Activated naive CD8-positive, alpha-beta T cell (primary cell): ENCODE results near the gene DERL3.

ENCODE experiments used
- H3K27ac Mint-ChIP-seq: one replicate; pipeline ENCODE4 v1.8.0; 2021; ENCODE audit warnings: mixed read lengths
- H3K27me3 Mint-ChIP-seq: one replicate; pipeline ENCODE4 v1.8.0; 2021; ENCODE audit warnings: mixed read lengths
- H3K36me3 Mint-ChIP-seq: one replicate; pipeline ENCODE4 v1.8.0; 2021; ENCODE audit warnings: mixed read lengths
- H3K4me1 Mint-ChIP-seq: one replicate; pipeline ENCODE4 v1.8.0; 2021; ENCODE audit warnings: low read depth, mixed read lengths
- H3K4me3 Mint-ChIP-seq: one replicate; pipeline ENCODE4 v1.8.0; 2021; ENCODE audit warnings: mild to moderate bottlenecking, mixed read lengths
- H3K9me3 Mint-ChIP-seq: one replicate; pipeline ENCODE4 v1.8.0; 2021; ENCODE audit warnings: low read depth, mixed read lengths

The DERL3 gene

DNA sequence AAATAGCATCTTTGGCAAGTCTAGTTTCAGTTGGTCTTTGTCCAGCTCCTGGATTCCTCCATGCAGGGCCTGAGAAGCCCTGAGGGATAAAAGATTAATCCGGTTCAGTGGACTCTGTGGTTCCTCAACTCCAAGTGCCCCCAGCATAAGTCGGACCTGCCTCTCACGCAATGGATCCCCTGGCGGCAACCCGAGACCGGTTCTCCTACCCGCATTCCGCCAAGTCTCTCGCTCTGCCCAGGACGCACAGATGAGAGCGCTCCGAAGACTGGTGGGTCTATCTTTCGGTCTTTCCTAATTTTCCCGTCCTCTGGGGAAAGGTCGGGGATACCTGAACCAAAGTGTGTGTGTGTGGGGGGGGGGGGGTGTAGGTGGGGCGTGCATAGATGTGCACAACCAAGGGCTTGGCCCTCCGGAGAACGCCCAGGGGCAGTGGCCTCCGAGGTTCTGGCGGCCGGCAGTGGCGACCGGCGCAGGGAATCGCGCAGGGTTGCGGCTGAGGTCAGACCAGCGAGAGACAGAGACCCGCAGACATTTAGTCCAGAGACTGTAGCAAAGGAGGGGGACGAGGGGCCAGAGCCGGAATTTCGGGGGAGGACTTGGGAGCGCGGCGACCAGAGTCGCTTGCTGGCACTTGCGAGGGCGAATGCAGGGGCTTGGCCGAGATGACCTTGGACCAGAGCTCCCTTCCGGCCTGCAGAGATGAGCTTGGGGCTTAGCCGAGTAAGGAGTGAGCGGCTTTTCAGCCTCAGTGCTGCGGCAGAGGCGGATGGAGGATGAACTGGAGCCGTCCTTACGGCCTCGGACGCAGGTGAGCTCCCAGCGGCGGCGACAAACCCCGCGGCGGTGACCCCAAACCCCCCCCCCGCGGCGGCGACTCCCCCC, 18.2 kb upstream of the DERL3 start:
- peaks cover 14% of the 10 kb centered on the region for H3K4me1 Mint-ChIP-seq
- no peaks in the 10 kb centered on the region for H3K36me3 Mint-ChIP-seq
- H3K4me3 Mint-ChIP-seq = peak overlapping the region; percentile 92
- H3K27ac Mint-ChIP-seq = no peak overlapping the region
- no peaks in the 10 kb centered on the region for H3K9me3 Mint-ChIP-seq
- H3K27me3 Mint-ChIP-seq = no peaks in the 10 kb centered on the region

DNA sequence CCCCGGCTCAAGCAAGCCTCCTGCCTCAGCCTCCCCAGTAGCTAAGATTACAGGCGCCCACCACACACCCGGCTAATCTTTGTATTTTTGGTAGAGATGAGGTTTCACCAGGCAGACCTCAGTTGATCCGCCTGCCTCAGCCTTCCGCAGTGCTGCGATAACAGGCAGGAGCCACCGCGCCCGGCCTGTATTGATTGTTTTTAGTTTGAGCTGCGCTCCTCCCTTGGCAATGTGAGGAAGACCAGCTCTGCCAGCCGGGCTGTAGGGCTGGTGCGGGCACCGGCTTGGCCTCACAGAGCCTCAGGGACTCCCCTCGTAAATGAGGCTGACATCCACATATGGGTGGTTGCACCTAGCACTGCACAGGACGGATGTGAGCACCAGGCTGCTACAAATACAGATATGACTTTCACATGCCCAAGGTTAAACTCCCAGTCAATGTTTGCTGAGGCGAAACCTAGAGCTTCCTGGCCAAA, 11.4 kb upstream of the DERL3 start:
- Mint-ChIP-seq H3K4me3 (no peak overlapping the region), H3K36me3 (no peaks in the 10 kb centered on the region), H3K9me3 (no peaks in the 10 kb centered on the region), H3K27me3 (no peaks in the 10 kb centered on the region), H3K27ac (no peak overlapping the region), H3K4me1 (peaks cover 5% of the 10 kb centered on the region)

DNA sequence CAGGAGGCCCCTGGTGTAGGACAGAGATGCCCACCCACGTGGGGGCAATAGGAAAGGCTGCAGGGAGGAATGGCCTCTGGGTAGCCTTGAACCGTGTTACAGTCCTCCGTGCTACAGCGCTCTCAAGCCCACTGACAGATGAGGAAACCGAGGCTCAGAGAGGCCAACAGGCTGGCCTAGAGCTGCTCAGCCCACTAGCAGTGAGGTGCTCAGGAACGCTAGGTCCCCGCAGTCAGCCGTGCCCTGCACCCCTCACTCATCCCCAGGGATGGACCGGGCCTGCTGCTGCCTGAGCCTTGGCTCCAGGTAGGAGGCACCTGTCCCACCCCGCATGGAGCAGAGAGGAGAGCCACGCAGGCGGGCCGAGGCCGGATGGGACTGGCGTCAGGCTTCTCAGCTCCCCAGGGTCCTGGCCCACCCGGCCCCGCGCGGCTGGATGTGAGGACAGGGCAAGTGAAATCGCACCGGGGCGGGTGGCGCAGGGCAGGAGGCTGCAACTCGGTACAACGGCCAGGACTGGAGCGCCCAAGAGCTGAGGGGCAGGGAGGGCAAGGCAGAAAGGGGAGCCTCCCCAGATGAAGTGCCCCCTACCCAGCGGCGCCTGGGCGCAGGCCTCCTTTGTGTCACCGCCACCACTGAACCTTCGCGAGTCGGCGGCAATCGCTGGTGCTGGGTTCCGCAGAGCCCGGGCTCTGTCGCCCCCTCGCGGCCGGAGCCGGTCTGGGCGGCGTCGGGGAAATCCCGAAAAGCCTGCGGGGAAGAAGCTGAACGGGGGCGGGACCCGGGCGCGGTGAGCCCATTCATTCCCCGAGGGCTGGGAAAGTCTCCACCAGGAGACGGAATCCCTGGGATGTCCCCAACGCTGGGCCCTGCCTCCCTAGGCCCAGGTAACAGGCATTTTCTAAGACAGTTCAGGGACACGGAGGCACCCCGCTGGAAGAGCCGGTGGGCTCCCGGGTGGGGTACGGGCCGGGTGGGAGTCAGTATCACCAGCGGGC, 10.5 kb upstream of the DERL3 start:
- no peak overlapping the region for H3K4me3 Mint-ChIP-seq
- H3K27ac Mint-ChIP-seq = no peak overlapping the region
- H3K4me1 Mint-ChIP-seq = peaks cover 5% of the 10 kb centered on the region
- no peaks in the 10 kb centered on the region for H3K9me3 Mint-ChIP-seq
- no peaks in the 10 kb centered on the region for H3K36me3 Mint-ChIP-seq
- H3K27me3 Mint-ChIP-seq = no peaks in the 10 kb centered on the region

DNA sequence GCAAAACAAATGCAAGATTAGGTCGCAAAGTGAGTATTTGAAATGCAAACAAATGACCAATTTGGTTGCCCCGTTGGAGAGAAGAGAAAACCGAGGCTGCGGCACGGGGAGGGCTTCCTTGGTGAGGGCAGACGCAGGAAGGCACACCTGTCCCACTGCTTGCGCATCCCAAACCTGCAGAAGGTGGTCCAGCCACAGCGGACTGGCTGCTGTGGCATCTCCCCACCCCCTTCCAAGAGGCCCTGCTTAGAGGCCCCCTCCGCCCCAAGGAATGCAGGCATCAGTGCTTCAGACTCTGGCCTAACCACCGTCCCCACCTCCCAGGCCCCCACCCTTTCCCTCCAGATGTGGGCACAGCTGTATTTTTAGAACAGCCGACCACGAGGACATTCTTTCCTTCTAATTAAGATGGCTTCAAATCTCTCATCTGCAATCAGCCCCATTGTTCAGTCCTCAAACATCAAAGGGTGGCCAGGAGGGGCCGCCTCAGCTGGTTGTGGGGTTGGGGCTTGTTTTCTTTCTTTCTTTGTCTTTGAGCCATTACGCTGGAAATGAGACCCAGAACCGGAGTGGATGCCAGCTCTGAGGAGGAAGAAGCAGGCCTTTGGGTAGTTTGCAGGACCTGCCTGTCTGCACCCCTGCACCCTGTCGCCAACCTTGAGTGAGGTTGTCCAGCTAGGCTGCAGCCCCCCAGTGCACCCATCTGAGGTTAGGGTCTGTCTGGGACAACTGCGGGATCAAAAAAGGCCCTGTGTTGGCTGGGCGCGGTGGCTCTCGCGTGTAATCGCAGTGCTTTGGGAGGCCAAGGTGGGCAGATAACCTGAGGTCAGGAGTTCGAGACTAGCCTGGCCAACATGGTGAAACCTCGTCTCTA, 9.4 kb upstream of the DERL3 start:
- Mint-ChIP-seq H3K4me3 (no peak overlapping the region), H3K36me3 (no peaks in the 10 kb centered on the region), H3K9me3 (no peaks in the 10 kb centered on the region), H3K4me1 (peaks cover 5% of the 10 kb centered on the region), H3K27ac (no peak overlapping the region), H3K27me3 (no peaks in the 10 kb centered on the region)

DNA sequence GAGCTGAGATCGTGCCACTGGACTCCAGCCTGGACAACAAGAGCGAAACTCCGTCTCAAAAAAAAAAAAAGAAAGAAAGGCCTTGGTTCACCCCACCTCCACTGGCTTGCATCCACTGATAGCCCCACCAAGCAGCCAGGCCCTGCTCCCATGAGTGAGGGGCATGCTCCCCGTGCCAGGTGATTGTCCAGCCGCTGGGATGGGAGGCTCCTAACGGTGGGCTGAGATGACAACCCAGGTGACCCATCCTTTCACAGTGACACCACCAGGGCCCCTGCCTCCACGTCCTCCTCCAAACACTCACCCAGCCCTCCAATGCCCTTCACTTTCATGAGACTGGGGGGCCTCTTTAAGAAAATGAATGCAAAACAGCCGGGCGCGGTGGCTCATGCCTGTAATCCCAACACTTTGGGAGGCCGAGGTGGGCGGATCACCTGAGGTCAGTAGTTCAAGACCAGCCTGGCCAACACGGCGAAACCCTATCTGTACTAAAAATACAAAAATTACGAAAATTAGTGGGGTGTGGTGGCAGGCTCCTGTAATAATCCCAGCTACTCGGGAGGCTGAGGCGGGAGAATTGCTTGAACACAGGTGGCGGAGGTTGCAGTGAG, 8.6 kb upstream of the DERL3 start:
- H3K4me3 Mint-ChIP-seq = no peak overlapping the region
- peaks cover 5% of the 10 kb centered on the region for H3K4me1 Mint-ChIP-seq
- H3K9me3 Mint-ChIP-seq = no peaks in the 10 kb centered on the region
- H3K27me3 Mint-ChIP-seq = no peaks in the 10 kb centered on the region
- no peaks in the 10 kb centered on the region for H3K36me3 Mint-ChIP-seq
- H3K27ac Mint-ChIP-seq = no peak overlapping the region

DNA sequence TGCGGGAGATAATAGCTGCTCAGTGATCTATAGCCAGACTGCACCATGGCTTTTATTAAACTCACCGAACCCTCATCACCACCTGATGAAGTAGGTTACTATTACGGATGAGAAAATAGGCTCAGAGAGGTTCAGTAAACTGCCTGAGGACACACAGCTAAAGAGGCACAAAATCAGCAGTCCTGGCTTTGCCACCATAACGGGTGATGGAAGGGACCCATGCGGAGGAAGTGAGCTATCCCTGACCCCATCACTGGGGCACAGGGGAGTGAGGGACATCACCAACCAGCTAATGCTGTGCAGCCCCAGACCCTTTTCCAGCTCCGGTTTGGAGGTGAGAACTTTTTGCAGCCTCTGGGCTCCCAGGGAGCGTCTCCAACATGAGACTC, 7.3 kb upstream of the DERL3 start:
- H3K4me3 Mint-ChIP-seq = no peak overlapping the region
- peaks cover 5% of the 10 kb centered on the region for H3K4me1 Mint-ChIP-seq
- H3K27ac Mint-ChIP-seq = no peak overlapping the region

DNA sequence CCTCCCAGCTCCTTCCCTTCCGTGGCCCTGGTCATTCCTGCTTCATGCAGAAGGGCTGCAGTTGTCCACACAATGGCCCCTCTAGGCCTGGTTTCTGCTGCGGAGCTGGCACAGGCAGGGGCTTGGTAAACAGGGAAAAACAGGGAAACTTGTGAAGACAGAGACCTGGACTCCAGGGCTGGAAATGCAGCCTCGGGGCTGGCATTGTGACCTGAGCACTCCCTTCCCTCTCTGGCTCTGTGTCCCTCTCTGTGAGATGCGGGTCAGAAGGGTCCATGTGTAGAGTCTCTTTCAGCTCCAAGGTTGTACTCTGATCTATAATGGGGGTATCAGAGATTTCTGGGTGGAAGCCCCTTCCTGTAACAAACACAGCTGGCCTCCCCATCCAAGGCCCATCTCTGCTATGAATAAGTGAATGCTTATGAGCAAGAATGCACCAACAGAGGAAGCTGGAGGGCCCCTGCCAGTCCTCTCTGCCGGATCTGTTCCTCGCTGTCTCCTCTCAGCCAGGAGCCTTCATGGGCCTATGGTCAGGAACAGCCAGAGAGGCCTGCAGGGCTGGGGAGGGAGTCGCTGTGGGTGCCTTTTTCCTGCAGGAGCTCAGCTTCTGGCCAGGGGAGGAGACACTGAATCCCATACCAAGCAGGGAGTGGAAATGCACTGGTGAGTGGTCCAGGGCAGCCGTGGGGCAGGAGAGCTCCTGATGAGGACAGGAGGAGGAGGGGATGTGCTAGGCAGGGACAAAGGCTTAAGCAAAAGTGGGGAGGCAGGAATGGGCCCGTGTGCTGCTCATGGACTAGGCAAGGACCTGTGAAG, 6.7 kb upstream of the DERL3 start:
- Mint-ChIP-seq H3K36me3 (no peaks in the 10 kb centered on the region), H3K27ac (no peak overlapping the region), H3K9me3 (no peaks in the 10 kb centered on the region), H3K4me3 (no peak overlapping the region), H3K27me3 (no peaks in the 10 kb centered on the region), H3K4me1 (peaks cover 5% of the 10 kb centered on the region)

More for the DNA sequence above, 7.3 kb upstream of the DERL3 start:
- H3K9me3 Mint-ChIP-seq = no peaks in the 10 kb centered on the region
- H3K36me3 Mint-ChIP-seq = no peaks in the 10 kb centered on the region
- H3K27me3 Mint-ChIP-seq = no peaks in the 10 kb centered on the region

DNA sequence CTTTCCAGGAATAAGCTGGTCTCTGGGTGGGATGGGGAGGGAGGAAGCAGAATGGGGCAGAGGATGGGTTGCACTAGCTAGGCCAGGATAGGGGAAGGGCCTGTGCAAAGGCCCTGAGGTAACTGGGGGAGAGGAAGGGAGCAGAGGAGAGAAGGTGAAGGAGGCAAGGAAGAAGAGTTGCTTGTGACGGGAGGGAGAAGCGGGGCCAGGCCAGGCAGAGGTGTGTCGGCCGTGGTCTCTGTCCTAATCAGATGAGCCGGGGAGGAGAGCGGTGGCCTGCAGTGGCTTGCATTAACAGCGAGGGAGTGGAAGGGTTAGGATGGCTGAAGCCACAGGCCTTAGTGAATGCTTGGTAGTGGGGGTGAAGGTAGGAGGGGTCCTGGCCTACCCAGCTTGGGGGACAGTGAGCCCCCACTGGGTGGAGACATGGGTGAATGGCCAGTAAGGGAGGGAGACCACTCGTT, 6.0 kb upstream of the DERL3 start:
- H3K4me3 Mint-ChIP-seq = no peak overlapping the region
- no peaks in the 10 kb centered on the region for H3K9me3 Mint-ChIP-seq
- no peaks in the 10 kb centered on the region for H3K27me3 Mint-ChIP-seq
- H3K27ac Mint-ChIP-seq = no peak overlapping the region
- H3K4me1 Mint-ChIP-seq = peaks cover 5% of the 10 kb centered on the region
- no peaks in the 10 kb centered on the region for H3K36me3 Mint-ChIP-seq

DNA sequence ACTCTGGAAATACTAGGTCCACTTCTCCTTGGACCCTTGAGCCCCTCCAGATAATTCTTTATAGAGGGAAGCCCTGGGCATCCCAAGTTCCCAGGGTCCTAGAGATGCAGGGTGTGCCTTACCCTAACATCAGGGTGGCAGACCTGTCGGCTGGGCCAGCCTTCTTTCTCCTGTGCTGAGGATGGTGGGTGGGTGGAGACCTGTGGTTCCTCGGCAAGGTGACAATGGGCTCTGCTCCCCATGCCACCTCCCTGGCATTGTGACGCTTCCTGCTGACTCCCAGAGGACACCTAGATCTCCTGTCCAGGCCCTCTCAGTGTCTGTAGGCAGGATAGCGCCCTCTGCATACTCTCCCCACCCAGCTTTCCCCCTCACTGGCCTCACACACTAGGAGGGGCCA, 3.8 kb upstream of the DERL3 start:
- Mint-ChIP-seq H3K36me3 (no peaks in the 10 kb centered on the region), H3K4me1 (peaks cover 20% of the 10 kb centered on the region), H3K27ac (no peak overlapping the region), H3K27me3 (no peaks in the 10 kb centered on the region), H3K4me3 (no peak overlapping the region), H3K9me3 (no peaks in the 10 kb centered on the region)

DNA sequence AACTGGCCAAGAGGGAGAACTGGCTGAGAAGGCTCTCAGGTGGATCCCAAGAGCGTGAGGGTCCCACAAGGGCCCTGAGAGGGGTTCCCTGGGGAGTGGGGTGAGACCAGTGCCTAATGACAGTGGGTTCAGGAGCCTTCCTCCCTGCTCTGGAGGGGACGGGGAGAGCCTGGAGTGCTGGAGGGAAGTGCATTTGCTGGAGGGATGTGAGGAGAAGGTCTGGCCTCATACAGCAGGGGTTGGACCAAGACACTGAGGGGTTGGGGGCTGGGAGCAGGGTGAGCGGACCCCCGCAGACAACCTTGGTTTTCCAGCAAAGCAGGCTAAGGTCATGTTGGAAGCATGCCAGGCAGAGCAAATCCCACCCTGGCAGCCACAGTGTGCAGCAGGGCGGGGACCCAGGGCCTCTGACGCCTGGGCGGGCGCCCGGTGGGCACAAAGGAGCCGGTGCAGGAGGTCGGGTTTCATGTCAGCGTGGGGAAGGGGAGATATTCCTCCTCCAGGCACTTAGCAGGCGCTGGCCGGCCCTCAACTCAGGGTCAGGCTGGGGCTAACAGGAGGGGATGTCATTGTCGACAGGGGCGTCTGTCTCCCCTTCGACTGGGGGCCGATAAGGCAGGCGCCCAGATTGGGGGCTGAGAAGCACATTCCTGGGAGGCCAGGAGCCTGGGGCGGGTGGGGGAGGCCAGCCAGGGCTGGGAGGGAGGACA, 3.1 kb upstream of the DERL3 start:
- Mint-ChIP-seq H3K9me3 (no peaks in the 10 kb centered on the region), H3K4me3 (no peak overlapping the region), H3K27ac (no peak overlapping the region), H3K4me1 (peaks cover 20% of the 10 kb centered on the region), H3K36me3 (no peaks in the 10 kb centered on the region), H3K27me3 (no peaks in the 10 kb centered on the region)

DNA sequence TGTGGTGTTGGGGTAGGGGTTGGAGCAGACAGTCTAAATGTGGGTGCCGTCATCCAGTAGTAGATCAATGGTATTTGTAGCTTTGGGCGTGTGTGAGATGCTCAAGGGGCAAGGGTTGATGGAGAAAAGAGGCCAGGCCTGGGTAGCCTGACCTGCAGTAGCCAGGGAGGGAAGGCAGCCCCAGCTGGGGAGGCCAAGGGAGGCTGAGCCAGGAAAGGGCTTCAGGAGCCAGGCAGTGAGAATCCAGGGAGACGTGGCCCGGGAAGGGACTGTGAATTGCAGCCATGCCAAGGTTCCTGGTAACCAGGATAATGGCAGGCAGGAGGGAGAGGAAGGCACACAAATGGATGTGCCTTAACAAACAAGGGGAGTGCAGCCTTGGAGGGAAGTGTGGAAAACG, 2.5 kb upstream of the DERL3 start:
- H3K27ac Mint-ChIP-seq = no peak overlapping the region
- no peaks in the 10 kb centered on the region for H3K27me3 Mint-ChIP-seq
- H3K36me3 Mint-ChIP-seq = no peaks in the 10 kb centered on the region
- no peak overlapping the region for H3K4me3 Mint-ChIP-seq
- H3K9me3 Mint-ChIP-seq = no peaks in the 10 kb centered on the region
- peaks cover 20% of the 10 kb centered on the region for H3K4me1 Mint-ChIP-seq

DNA sequence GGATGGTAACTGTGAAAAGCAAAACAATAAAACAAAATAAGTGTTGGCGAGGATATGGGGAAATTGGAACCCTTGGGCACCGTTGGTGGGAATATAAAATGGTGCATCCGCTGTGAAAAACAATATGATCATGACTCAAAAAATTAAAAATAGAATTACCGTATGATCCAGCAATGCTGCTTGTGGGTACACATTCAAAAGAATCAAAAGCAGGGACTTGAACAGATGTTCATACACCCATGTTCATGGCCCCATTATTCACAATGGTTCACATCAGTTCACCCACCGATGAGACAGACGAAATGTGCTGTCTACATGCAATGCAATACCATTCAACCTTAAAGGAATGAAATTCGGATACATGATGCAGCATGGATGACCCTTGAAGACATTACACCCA, 1.2 kb upstream of the DERL3 start:
- no peaks in the 10 kb centered on the region for H3K27me3 Mint-ChIP-seq
- H3K9me3 Mint-ChIP-seq = no peaks in the 10 kb centered on the region
- H3K4me1 Mint-ChIP-seq = peaks cover 20% of the 10 kb centered on the region
- peak overlapping the region; percentile 33 for H3K4me3 Mint-ChIP-seq
- peak overlapping the region; percentile 34 for H3K27ac Mint-ChIP-seq
- no peaks in the 10 kb centered on the region for H3K36me3 Mint-ChIP-seq
